ENCODE measurements around the gene POU6F2. TPM values are rescaled to one million over a fixed set of nuclear protein-coding genes. Genes with fewer than 3 reads are reported as not detected.
"Not testable (repeated sequence)": the region's sequence is repeated elsewhere in the genome, so short reads cannot be mapped to it uniquely, and the experiment has no call there.

Gene POU6F2
- total RNA-seq, 5 donors from 2014 or later (not counting 1 experiment from before 2014, with no cell fraction given): not detected

DNA sequence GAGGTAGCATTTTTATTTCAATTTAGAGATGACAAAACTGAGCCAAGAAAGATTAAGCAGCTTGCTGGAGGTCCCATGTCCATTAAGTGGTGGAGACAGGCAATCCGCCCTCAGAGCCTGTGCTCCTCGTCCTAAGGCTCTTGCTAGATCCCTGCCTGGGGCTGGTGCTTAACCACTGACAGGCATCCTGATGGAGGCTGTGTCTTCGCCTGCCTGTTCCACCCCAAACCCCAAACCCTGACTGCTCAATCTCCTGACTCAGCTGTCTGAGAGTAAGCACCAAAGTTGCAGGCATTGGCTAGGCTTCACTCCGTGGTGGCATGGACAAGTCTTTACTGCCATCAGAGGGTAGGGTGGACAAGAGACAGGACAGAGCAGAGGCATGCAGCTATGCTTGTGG lies 209.4 kb downstream of the POU6F2 start:
- H3K36me3 Mint-ChIP-seq: no peaks in the 10 kb centered on the region
- no peak overlapping the region for H3K27ac Mint-ChIP-seq
- H3K4me1 ChIP-seq (ENCODE audit: control insufficient read depth in 1 of 2, extremely low read depth in 1 of 2, insufficient read depth in 2 of 2, low read length in 2 of 2): no peaks in the 10 kb centered on the region
- H3K4me3 ChIP-seq (ENCODE audit: control insufficient read depth in 1 of 2, extremely low read depth in 1 of 2, low read length in 1 of 2): no peak overlapping the region
- WGBS (ENCODE audit: insufficient coverage): 65% methylated on average over 4 of the region's 4 CpGs
- H3K27me3 Mint-ChIP-seq: peaks cover 0 to 15% of the 10 kb centered on the region in 2 donors
- H3K4me3 Mint-ChIP-seq: no peak overlapping the region
- H3K36me3 ChIP-seq (ENCODE audit: control insufficient read depth in 2 of 2, extremely low read depth in 1 of 2, insufficient read depth in 1 of 2, low read length in 1 of 2): no peaks in the 10 kb centered on the region
- H3K27me3 ChIP-seq (replicated peaks in 1 of 2; ENCODE audit: control insufficient read depth in 2 of 2, extremely low read depth in 1 of 2, insufficient read depth in 2 of 2, low read length in 1 of 2): peaks cover 0 to 4% of the 10 kb centered on the region in 2 experiments
- H3K9me3 ChIP-seq: no peaks in the 10 kb centered on the region
- no peak overlapping the region for H3K27ac ChIP-seq (ENCODE audit: low read length)
- DNase-seq: no peak
- no peak for ATAC-seq (replicated peaks in 1 of 4)
- H3K4me1 Mint-ChIP-seq: no peaks in the 10 kb centered on the region
- H3K9me3 Mint-ChIP-seq: no peaks in the 10 kb centered on the region
- CTCF ChIA-PET: no interaction called here
- POLR2A ChIA-PET: no interaction called here

- Mint-ChIP-seq H3K36me3 (no peaks in the 10 kb centered on the region), H3K27me3 (peaks cover 1 to 15% of the 10 kb centered on the region in 2 donors), H3K4me1 (no peaks in the 10 kb centered on the region), H3K4me3 (no peak overlapping the region), H3K27ac (no peak overlapping the region), H3K9me3 (no peaks in the 10 kb centered on the region)
- ChIA-PET POLR2A (interaction anchor here in 1 of 2 donors (0.6 kb wide), 1 partner anchor 611 kb away, joined by 4 read pairs; no protein-coding TSS in a partner anchor), CTCF (interaction anchor here in 1 of 2 donors (0.6 kb wide), 1 partner anchor 654 kb away, joined by 3 read pairs; no protein-coding TSS in a partner anchor)
- H3K4me3 ChIP-seq (ENCODE audit: control insufficient read depth in 1 of 2, extremely low read depth in 1 of 2, low read length in 1 of 2): no peak overlapping the region
- no peaks in the 10 kb centered on the region for H3K4me1 ChIP-seq (ENCODE audit: control insufficient read depth in 1 of 2, extremely low read depth in 1 of 2, insufficient read depth in 2 of 2, low read length in 2 of 2)
- no peaks in the 10 kb centered on the region for H3K9me3 ChIP-seq
- ATAC-seq (replicated peaks in 1 of 4) (no peak), DNase-seq (no peak)
- no peaks in the 10 kb centered on the region for H3K27me3 ChIP-seq (replicated peaks in 1 of 2; ENCODE audit: control insufficient read depth in 2 of 2, extremely low read depth in 1 of 2, insufficient read depth in 2 of 2, low read length in 1 of 2)
- no peak overlapping the region for H3K27ac ChIP-seq (ENCODE audit: low read length)
- WGBS (ENCODE audit: insufficient coverage): no CpG with 5 or more reads among the region's 1 CpG
- H3K36me3 ChIP-seq (ENCODE audit: control insufficient read depth in 2 of 2, extremely low read depth in 1 of 2, insufficient read depth in 1 of 2, low read length in 1 of 2): no peaks in the 10 kb centered on the region
Observed at GRCh38 chr7:39192476-39192875, 214.8 kb downstream of the POU6F2 start.

DNA sequence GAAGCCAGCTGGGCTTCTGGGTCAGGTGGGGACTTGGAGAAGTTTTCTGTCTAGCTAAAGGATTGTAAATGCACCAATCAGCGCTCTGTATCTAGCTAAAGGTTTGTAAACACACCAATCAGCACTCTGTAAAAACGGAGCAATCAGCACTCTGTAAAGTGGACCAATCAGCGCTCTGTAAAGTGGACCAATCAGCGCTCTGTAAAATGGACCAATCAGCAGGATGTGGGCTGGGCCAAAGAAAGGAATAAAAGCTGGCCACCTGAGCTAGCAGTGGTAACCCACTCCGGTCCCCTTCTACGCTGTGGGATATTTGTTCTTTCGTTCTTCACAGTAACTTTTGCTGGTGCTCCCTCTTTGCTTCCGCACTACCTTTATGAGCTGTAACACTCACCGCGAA lies 216.7 kb downstream of the POU6F2 start:
- POLR2A ChIA-PET: not testable (repeated sequence)

GRCh38 chr7:39195967-39196366 lies 218.3 kb downstream of the POU6F2 start:
- ATAC-seq (replicated peaks in 1 of 4) (no peak), DNase-seq (no peak)
- POLR2A ChIA-PET: no interaction called here
- Mint-ChIP-seq H3K36me3 (no peaks in the 10 kb centered on the region), H3K27ac (no peak overlapping the region), H3K4me3 (no peak overlapping the region), H3K4me1 (no peaks in the 10 kb centered on the region), H3K9me3 (no peaks in the 10 kb centered on the region), H3K27me3 (peaks cover 1 to 12% of the 10 kb centered on the region in 2 donors)
- Histone ChIP-seq H3K36me3 (ENCODE audit: control insufficient read depth in 2 of 2, extremely low read depth in 1 of 2, insufficient read depth in 1 of 2, low read length in 1 of 2) (no peaks in the 10 kb centered on the region), H3K27me3 (replicated peaks in 1 of 2; ENCODE audit: control insufficient read depth in 2 of 2, extremely low read depth in 1 of 2, insufficient read depth in 2 of 2, low read length in 1 of 2) (no peaks in the 10 kb centered on the region), H3K9me3 (no peaks in the 10 kb centered on the region), H3K4me1 (ENCODE audit: control insufficient read depth in 1 of 2, extremely low read depth in 1 of 2, insufficient read depth in 2 of 2, low read length in 2 of 2) (no peaks in the 10 kb centered on the region), H3K27ac (ENCODE audit: low read length) (no peak overlapping the region), H3K4me3 (ENCODE audit: control insufficient read depth in 1 of 2, extremely low read depth in 1 of 2, low read length in 1 of 2) (no peak overlapping the region)
- no CpG with 5 or more reads among the region's 5 CpGs for WGBS (ENCODE audit: insufficient coverage)
- CTCF ChIA-PET: no interaction called here

More for the DNA sequence above, 216.7 kb downstream of the POU6F2 start:
- H3K27me3 Mint-ChIP-seq: peaks cover 1 to 18% of the 10 kb centered on the region in 2 donors
- H3K36me3 Mint-ChIP-seq; CTCF ChIA-PET; H3K9me3 Mint-ChIP-seq; H3K4me1 ChIP-seq (ENCODE audit: control insufficient read depth in 1 of 2, extremely low read depth in 1 of 2, insufficient read depth in 2 of 2, low read length in 2 of 2); DNase-seq; H3K27ac Mint-ChIP-seq; ATAC-seq (replicated peaks in 1 of 4); H3K27ac ChIP-seq (ENCODE audit: low read length); H3K27me3 ChIP-seq (replicated peaks in 1 of 2; ENCODE audit: control insufficient read depth in 2 of 2, extremely low read depth in 1 of 2, insufficient read depth in 2 of 2, low read length in 1 of 2); H3K4me1 Mint-ChIP-seq; H3K36me3 ChIP-seq (ENCODE audit: control insufficient read depth in 2 of 2, extremely low read depth in 1 of 2, insufficient read depth in 1 of 2, low read length in 1 of 2); H3K4me3 Mint-ChIP-seq; H3K4me3 ChIP-seq (ENCODE audit: control insufficient read depth in 1 of 2, extremely low read depth in 1 of 2, low read length in 1 of 2); H3K9me3 ChIP-seq: not testable (repeated sequence)
- 89% methylated on average over 9 of the region's 10 CpGs for WGBS (ENCODE audit: insufficient coverage)

GRCh38 chr7:39197831-39198230 lies 220.1 kb downstream of the POU6F2 start:
- DNase-seq: no peak
- H3K4me3 ChIP-seq (ENCODE audit: control insufficient read depth in 1 of 2, extremely low read depth in 1 of 2, low read length in 1 of 2): no peak overlapping the region
- no peaks in the 10 kb centered on the region for H3K27me3 ChIP-seq (replicated peaks in 1 of 2; ENCODE audit: control insufficient read depth in 2 of 2, extremely low read depth in 1 of 2, insufficient read depth in 2 of 2, low read length in 1 of 2)
- no peak for ATAC-seq (replicated peaks in 1 of 4)
- ChIA-PET CTCF (no interaction called here), POLR2A (no interaction called here)
- no peaks in the 10 kb centered on the region for H3K9me3 Mint-ChIP-seq
- H3K27ac ChIP-seq (ENCODE audit: low read length): no peak overlapping the region
- no peaks in the 10 kb centered on the region for H3K4me1 Mint-ChIP-seq
- H3K27me3 Mint-ChIP-seq: peaks cover 0 to 10% of the 10 kb centered on the region in 2 donors
- H3K36me3 Mint-ChIP-seq: no peaks in the 10 kb centered on the region
- no peaks in the 10 kb centered on the region for H3K36me3 ChIP-seq (ENCODE audit: control insufficient read depth in 2 of 2, extremely low read depth in 1 of 2, insufficient read depth in 1 of 2, low read length in 1 of 2)
- whole genome bisulfite sequencing (ENCODE audit: insufficient coverage): no CpG with 5 or more reads among the region's 1 CpG
- H3K4me1 ChIP-seq (ENCODE audit: control insufficient read depth in 1 of 2, extremely low read depth in 1 of 2, insufficient read depth in 2 of 2, low read length in 2 of 2): no peaks in the 10 kb centered on the region
- H3K27ac Mint-ChIP-seq: no peak overlapping the region
- no peaks in the 10 kb centered on the region for H3K9me3 ChIP-seq
- H3K4me3 Mint-ChIP-seq: no peak overlapping the region

DNA sequence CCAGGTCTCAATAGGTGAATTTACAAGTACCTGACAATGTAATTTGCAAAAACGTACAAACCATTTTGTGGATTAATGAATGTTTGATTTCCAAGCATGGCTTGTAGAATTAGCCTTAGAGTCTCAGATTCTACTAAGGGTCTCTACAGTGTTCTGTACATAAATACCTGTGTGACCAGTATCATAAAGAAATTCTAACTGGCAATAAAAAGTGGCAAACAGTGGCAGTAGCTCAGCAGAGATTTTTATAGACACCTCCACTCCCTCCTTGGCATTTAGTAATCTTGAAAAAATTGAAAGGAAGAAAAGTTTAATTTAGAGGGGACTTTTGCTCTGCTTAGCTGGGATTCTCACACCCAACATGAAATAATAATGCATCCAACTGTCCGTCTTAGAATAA lies 220.8 kb downstream of the POU6F2 start:
- ATAC-seq (replicated peaks in 1 of 4) (no peak), DNase-seq (no peak)
- Histone ChIP-seq H3K27ac (ENCODE audit: low read length) (no peak overlapping the region), H3K9me3 (no peaks in the 10 kb centered on the region), H3K4me3 (ENCODE audit: control insufficient read depth in 1 of 2, extremely low read depth in 1 of 2, low read length in 1 of 2) (no peak overlapping the region), H3K27me3 (replicated peaks in 1 of 2; ENCODE audit: control insufficient read depth in 2 of 2, extremely low read depth in 1 of 2, insufficient read depth in 2 of 2, low read length in 1 of 2) (no peaks in the 10 kb centered on the region), H3K4me1 (ENCODE audit: control insufficient read depth in 1 of 2, extremely low read depth in 1 of 2, insufficient read depth in 2 of 2, low read length in 2 of 2) (no peaks in the 10 kb centered on the region), H3K36me3 (ENCODE audit: control insufficient read depth in 2 of 2, extremely low read depth in 1 of 2, insufficient read depth in 1 of 2, low read length in 1 of 2) (no peaks in the 10 kb centered on the region)
- CTCF ChIA-PET: no interaction called here
- POLR2A ChIA-PET: no interaction called here
- Mint-ChIP-seq H3K27me3 (peaks cover 0 to 10% of the 10 kb centered on the region in 2 donors), H3K36me3 (no peaks in the 10 kb centered on the region), H3K9me3 (no peaks in the 10 kb centered on the region), H3K4me1 (no peaks in the 10 kb centered on the region), H3K4me3 (no peak overlapping the region), H3K27ac (no peak overlapping the region)
- no CpG with 5 or more reads among the region's 2 CpGs for WGBS (ENCODE audit: insufficient coverage)

DNA sequence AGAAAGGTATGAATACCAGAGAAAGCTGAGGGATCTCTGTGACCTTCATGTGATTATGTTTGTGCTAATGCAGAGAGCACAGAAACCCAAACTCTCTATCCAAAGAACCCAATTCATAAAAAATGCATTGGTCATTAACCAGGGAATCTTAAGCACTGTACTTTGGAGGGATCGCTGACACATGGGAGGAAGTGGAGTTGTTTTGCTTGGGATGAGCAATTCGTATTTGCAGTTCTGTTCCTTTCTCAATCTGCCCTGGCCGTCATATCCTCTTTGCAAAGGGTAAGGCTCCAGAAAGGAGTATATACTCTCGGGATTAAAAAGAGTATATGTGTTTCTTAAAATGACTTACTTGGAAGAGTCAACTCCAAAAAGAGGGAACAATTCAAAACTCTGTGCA lies 221.3 kb downstream of the POU6F2 start:
- POLR2A ChIA-PET: no interaction called here
- WGBS (ENCODE audit: insufficient coverage): 100% methylated on average over 1 of the region's 4 CpGs
- DNase-seq: no peak

More for the DNA sequence above, 221.3 kb downstream of the POU6F2 start:
- Mint-ChIP-seq H3K36me3 (no peaks in the 10 kb centered on the region), H3K4me1 (no peaks in the 10 kb centered on the region), H3K27ac (no peak overlapping the region), H3K27me3 (peaks cover 0 to 10% of the 10 kb centered on the region in 2 donors), H3K4me3 (no peak overlapping the region), H3K9me3 (no peaks in the 10 kb centered on the region)
- ATAC-seq (replicated peaks in 1 of 4): no peak
- Histone ChIP-seq H3K27ac (ENCODE audit: low read length) (no peak overlapping the region), H3K4me3 (ENCODE audit: control insufficient read depth in 1 of 2, extremely low read depth in 1 of 2, low read length in 1 of 2) (no peak overlapping the region), H3K4me1 (ENCODE audit: control insufficient read depth in 1 of 2, extremely low read depth in 1 of 2, insufficient read depth in 2 of 2, low read length in 2 of 2) (no peaks in the 10 kb centered on the region), H3K27me3 (replicated peaks in 1 of 2; ENCODE audit: control insufficient read depth in 2 of 2, extremely low read depth in 1 of 2, insufficient read depth in 2 of 2, low read length in 1 of 2) (no peaks in the 10 kb centered on the region), H3K9me3 (no peaks in the 10 kb centered on the region), H3K36me3 (ENCODE audit: control insufficient read depth in 2 of 2, extremely low read depth in 1 of 2, insufficient read depth in 1 of 2, low read length in 1 of 2) (no peaks in the 10 kb centered on the region)
- CTCF ChIA-PET: no interaction called here

Measured in T-cell (primary cell).